Right ventricle myocardium inferior (tissue), 1 donor: Measurements from ENCODE around the gene CHD5. TPM values are rescaled to one million over a fixed set of nuclear protein-coding genes. Genes with fewer than 3 reads are reported as not detected.
"Not testable (repeated sequence)": the region's sequence is repeated elsewhere in the genome, so short reads cannot be mapped to it uniquely, and the experiment has no call there.

Experiments
- ATAC-seq: fragments of 200-7000 bp; cut with Tn5 transposase; one replicate; pipeline ENCODE4 v1.9.1; 2020; ENCODE audit warnings: mild to moderate bottlenecking, moderate library complexity
- DNase-seq: peaks from one replicate; pipeline ENCODE4 v3.0.0; 2021; ENCODE audit errors: missing footprints
- intact Hi-C: fragments of 100-400 bp; cut with DNase I; formaldehyde crosslinking; loops from one replicate; pipeline ENCODE4 v1.11.0; 2022
- total RNA-seq: library from RNA; stranded (reverse); fragmentation: NEBNext Ultra II Directional; extraction: Animal tissue kit (Norgen Biotek cat#: 25700); gene quantifications from one replicate; pipeline ENCODE4 v1.2.1, GENCODE V29; 2021
- donor health status: DM: no; HTN: yes; CAD: no; lungs with severe emphysema.

CHD5 gene
- total RNA-seq, 1 donor from 2014 or later, result 0.05 TPM

DNA sequence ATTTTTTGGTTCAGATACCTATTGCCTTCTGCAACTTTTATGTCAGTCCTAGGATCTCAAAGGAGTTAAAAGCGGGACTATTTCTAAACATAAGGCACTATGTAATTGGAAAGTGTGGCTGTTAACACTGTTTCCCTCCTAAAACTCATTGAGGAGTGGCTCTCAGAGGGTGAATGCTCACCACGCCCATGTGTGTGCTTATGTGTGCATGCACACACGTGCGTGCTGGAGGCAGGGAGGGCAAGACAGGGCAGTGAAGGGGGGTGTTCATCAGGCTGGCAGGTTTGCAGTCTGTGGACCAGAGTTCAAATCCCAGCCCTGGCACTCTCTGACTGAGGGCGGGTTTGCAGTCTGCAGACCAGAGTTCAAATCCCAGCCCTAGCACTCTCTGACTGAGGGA, 112.0 kb downstream of the CHD5 start:
- DNase-seq, result no peak
- no peak for ATAC-seq

DNA sequence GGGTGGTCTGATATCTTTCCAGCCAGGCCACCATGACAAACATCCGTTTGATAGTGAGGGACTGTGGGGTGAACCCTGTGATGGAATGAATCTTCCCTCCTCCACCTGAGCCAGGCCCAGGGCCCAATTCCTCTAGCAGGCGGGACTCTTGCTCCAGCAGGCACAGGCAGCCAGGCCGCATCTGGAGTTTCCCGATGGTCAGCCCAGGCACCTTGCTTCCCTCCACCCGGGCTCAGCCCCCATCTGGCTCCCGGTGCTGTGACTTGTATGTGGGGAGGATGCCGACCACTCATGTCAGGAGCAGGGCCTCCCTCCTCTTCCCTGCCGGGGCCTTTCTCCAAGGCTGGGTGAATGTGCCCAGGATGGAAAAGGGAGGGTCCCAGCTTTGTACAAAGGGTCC, 113.4 kb downstream of the CHD5 start:
- no peak for ATAC-seq
- DNase-seq, result no peak

More for the DNA sequence above, 112.0 kb downstream of the CHD5 start:
- intact Hi-C loops, result no loop called here

GRCh38 chr1:6065093-6065858, 114.8 kb downstream of the CHD5 start:
- DNase-seq (peak; percentile 74), ATAC-seq (peak; percentile 43)
- intact Hi-C loops, result no loop called here

More for the DNA sequence above, 113.4 kb downstream of the CHD5 start:
- intact Hi-C loops, result no loop called here

GRCh38 chr1:6063532-6064053, 116.5 kb downstream of the CHD5 start:
- intact Hi-C loops, DNase-seq, ATAC-seq: not testable (repeated sequence)

- ATAC-seq (no peak), DNase-seq (no peak)
- intact Hi-C loops, result no loop called here
Measured at GRCh38 chr1:6062670-6063069, 117.5 kb downstream of the CHD5 start.

DNA sequence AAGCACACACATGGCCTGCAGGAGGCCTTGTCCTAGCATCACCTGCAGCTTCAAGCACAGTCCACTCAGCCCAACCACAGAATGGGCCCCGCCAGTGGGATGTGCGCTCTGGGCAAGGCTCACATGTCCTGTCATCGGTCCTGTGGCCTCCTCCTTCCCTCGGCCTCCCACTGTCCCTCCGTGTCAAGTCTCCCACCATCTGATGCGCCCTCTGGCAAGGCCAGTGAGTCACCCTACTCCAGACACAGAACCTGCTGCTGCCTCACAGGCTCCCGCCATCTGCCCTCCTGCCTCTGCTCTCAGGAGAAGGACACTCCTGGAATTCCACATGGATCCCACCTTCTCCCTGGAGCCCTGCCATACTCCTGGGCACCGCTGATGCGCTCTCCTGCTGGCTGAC, 120.3 kb downstream of the CHD5 start:
- intact Hi-C loops, result loop anchor here (10.0 kb wide), 1 partner anchor 115 kb away; no protein-coding TSS in a partner anchor
- no peak for DNase-seq
- ATAC-seq, result no peak

- intact Hi-C loops, result loop anchor here (10.0 kb wide), 1 partner anchor 117 kb away; no protein-coding TSS in a partner anchor
- DNase-seq, result peak; percentile 16
- ATAC-seq, result no peak
Measured at GRCh38 chr1:6057170-6057845, 122.8 kb downstream of the CHD5 start.

- peak; percentile 51 for ATAC-seq
- no peak for DNase-seq
- intact Hi-C loops, result loop anchor here (10.0 kb wide), 1 partner anchor 118 kb away; no protein-coding TSS in a partner anchor
Measured at GRCh38 chr1:6056572-6056948, 123.6 kb downstream of the CHD5 start.

GRCh38 chr1:6054596-6054995, 125.5 kb downstream of the CHD5 start:
- intact Hi-C loops, result loop anchor here (10.0 kb wide), 1 partner anchor 120 kb away; no protein-coding TSS in a partner anchor
- DNase-seq, result no peak

DNA sequence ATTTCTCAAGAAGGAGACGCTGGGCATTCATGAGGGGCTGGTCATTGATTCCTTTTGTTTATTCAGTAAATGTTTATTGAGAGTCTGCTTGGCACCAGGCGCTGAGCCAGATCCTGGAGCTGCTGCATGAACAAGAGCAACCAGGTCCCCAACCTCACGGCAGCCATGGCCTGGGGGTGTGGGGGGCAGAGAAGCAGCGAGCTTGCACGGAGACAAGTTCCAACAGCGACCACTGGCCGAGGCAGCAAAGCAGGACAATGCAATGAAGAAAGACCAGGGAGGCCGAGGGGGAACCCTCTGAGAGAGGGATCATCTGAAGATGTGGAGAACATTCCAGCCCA, 126.9 kb downstream of the CHD5 start:
- peak; percentile 39 for DNase-seq
- ATAC-seq, result no peak
- intact Hi-C loops, result loop anchor here (10.0 kb wide), 1 partner anchor 122 kb away; no protein-coding TSS in a partner anchor

More at GRCh38 chr1:6054596-6054995, 125.5 kb downstream of the CHD5 start:
- ATAC-seq, result no peak

DNA sequence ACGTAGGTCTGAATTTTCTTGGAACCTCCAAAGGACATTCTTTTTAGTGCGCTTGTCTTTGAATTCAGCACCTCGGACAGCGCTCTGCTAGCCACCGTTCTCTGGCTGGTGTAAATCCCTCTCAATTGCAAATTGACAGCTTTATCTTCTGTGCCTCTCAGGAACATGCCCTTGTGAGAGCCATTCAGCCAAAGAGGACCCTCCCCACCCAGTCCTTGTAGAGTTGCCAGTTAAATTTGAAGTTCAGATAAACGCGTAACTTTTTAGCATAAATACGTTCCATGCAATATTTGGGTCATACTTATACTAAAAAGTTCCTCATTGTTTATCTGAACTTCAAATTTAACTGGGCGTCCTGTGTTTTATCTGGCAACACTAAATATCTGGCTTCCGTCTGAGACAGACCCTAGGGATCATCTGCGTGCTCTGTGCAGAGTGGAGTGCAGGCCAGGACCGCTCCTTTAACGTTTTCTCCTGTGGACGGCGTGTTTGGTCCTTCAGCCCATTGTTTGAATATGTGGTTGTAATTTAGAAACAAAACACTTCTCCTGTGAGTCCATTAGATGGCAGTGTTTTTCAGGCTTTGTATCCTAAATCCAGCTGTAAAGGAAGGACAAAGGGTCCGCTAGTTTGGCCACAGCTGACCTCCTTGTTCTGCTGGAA, 127.4 kb downstream of the CHD5 start:
- peak; percentile 41 for ATAC-seq
- intact Hi-C loops, result loop anchor here (1.0 to 10.0 kb wide), 2 partner anchors 122 to 193 kb away; no protein-coding TSS in a partner anchor
- DNase-seq, result peak; percentile 53

Other genes starting within 250 kb of the CHD5 start
- 4.8 TPM for gene NPHP4, start 187.9 kb downstream of the CHD5 start, total RNA-seq
- gene KCNAB2, start 134.4 kb downstream of the CHD5 start, total RNA-seq, result 21.0 TPM
- gene RPL22, start 19.3 kb upstream of the CHD5 start, total RNA-seq, result 264 TPM
- 54.6 TPM for gene RNF207, start 25.8 kb upstream of the CHD5 start, total RNA-seq
- gene ICMT, start 55.6 kb upstream of the CHD5 start, total RNA-seq, result 58.8 TPM
- gene HES3, start 63.9 kb upstream of the CHD5 start, total RNA-seq, result not detected
- 10.6 TPM for gene GPR153, start 80.8 kb upstream of the CHD5 start, total RNA-seq
- 9.8 TPM for gene ACOT7, start 213.4 kb upstream of the CHD5 start, total RNA-seq
- not detected for gene HES2, start 239.6 kb upstream of the CHD5 start, total RNA-seq
- gene ESPN, start 244.5 kb upstream of the CHD5 start, total RNA-seq, result 0.24 TPM